AG04449 (cell line): ENCODE results near the gene SYNM.
"Not testable (repeated sequence)": the region's sequence is repeated elsewhere in the genome, so short reads cannot be mapped to it uniquely, and the experiment has no call there.

Source experiments
- CTCF ChIA-PET: fragments of 350-600 bp; formaldehyde crosslinking; extraction: SDS; loops from one replicate; lab custom pipeline; 2021; ENCODE audit warnings: antibody characterized with exemption; lab: Yijun Ruan, JAX
- POLR2A ChIA-PET: fragments of 400-600, 350-600 bp; formaldehyde crosslinking; extraction: SDS; loops from one replicate; lab custom pipeline; 2020; ENCODE audit warnings: antibody characterized with exemption, inconsistent platforms; lab: Yijun Ruan, JAX
- DNase-seq: peaks from one replicate; pipeline ENCODE4 v3.0.0-alpha.2; 2010; ENCODE audit warnings: low read depth, low spot score
- H3K4me3 ChIP-seq: 2 replicates; pipeline ENCODE4 v1.5.1; 2011; ENCODE audit warnings: low read depth, mild to moderate bottlenecking, control low read depth, low read length
- TF ChIP-seq, protein P1 (sequence below): IDR thresholded peaks from one replicate; pipeline ENCODE4 v1.5.1; 2011; ENCODE audit warnings: mild to moderate bottlenecking, moderate library complexity, low read length, control low read depth, inconsistent platforms; ENCODE audit not compliant: insufficient read depth; ENCODE audit errors: missing control alignments

Gene SYNM

DNA sequence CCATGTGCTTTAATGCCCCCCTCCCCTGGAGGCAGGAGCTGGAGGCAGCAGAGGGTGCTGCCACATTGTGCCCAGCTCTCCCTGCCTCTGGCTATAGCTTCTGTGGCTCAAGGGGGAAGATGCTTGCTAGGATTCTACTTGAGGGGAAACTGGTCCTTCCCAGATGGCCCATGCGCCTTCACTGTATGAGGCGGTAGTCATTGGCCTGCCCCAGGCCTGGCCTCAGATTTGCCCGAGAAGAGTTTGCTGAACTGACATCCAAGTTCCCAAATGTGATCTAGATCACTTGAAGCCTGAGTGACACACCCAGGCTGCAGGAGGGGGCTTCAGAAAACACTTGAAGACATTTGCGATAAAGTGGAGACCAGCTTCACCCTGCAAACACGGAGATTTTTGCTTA lies 4.1 kb downstream of the SYNM start:
- TF ChIP-seq, protein P1, sequence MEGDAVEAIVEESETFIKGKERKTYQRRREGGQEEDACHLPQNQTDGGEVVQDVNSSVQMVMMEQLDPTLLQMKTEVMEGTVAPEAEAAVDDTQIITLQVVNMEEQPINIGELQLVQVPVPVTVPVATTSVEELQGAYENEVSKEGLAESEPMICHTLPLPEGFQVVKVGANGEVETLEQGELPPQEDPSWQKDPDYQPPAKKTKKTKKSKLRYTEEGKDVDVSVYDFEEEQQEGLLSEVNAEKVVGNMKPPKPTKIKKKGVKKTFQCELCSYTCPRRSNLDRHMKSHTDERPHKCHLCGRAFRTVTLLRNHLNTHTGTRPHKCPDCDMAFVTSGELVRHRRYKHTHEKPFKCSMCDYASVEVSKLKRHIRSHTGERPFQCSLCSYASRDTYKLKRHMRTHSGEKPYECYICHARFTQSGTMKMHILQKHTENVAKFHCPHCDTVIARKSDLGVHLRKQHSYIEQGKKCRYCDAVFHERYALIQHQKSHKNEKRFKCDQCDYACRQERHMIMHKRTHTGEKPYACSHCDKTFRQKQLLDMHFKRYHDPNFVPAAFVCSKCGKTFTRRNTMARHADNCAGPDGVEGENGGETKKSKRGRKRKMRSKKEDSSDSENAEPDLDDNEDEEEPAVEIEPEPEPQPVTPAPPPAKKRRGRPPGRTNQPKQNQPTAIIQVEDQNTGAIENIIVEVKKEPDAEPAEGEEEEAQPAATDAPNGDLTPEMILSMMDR = no peak
- ChIA-PET POLR2A (no interaction called here), CTCF (interaction anchor here (0.8 to 11.3 kb wide), 7 partner anchors 8 to 104 kb away, joined by 3 to 196 read pairs (median 4); no protein-coding TSS in a partner anchor)
- H3K4me3 ChIP-seq = no peak overlapping the region
- DNase-seq = no peak

DNA sequence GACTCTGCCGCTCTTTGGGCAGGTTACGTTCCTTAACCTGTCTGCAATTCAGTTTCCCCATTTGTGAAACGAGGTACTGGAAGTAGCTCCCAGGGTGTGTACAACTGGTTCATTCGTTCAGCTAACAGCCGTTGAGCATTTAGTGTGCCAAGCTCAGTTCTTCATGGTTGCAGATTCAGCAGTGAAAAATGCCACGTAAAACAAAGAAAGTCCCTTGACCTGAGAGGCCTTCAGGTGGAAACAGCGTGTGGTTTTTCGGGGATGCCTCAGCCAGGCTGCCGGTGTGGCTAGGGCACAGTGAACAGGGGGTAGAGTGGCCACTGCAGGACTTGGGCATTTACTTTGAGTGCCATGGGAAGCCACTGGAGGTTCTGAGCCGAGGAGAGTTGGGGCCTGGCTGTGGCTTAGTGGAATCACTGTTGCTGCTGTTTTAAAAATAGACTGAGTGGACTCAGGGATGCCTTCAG lies 4.7 kb downstream of the SYNM start:
- H3K4me3 ChIP-seq = no peak overlapping the region
- POLR2A ChIA-PET = no interaction called here
- DNase-seq = no peak
- TF ChIP-seq, protein P1 = no peak
- CTCF ChIA-PET = interaction anchor here (0.8 to 11.3 kb wide), 6 partner anchors 8 to 104 kb away, joined by 3 to 196 read pairs (median 4); no protein-coding TSS in a partner anchor

DNA sequence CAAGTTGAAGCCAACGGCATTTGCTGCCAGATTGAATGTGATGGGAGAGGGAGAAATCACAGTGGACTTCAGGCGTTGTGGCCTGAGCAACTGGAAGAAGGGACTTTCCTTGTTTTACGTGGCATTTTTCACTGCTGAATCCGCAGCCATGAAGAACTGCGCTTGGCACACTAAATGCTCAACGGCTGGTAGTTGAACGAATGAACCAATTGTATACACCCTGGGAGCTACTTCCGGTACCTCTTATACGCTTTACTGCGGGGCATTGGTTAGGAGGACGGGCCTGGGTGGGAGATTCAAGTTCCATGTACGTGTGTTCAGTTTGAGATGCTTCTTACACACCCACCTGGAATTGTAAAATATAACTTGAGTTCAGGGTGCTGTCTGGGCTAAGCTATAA lies 5.2 kb downstream of the SYNM start:
- H3K4me3 ChIP-seq = no peak overlapping the region
- no peak for DNase-seq
- ChIA-PET CTCF (interaction anchor here (1.0 to 11.3 kb wide), 5 partner anchors 10 to 619 kb away, joined by 3 to 196 read pairs (median 11); no protein-coding TSS in a partner anchor), POLR2A (interaction anchor here (0.6 kb wide), 1 partner anchor 87 kb away, joined by 3 read pairs; no protein-coding TSS in a partner anchor)
- TF ChIP-seq, protein P1 = no peak

DNA sequence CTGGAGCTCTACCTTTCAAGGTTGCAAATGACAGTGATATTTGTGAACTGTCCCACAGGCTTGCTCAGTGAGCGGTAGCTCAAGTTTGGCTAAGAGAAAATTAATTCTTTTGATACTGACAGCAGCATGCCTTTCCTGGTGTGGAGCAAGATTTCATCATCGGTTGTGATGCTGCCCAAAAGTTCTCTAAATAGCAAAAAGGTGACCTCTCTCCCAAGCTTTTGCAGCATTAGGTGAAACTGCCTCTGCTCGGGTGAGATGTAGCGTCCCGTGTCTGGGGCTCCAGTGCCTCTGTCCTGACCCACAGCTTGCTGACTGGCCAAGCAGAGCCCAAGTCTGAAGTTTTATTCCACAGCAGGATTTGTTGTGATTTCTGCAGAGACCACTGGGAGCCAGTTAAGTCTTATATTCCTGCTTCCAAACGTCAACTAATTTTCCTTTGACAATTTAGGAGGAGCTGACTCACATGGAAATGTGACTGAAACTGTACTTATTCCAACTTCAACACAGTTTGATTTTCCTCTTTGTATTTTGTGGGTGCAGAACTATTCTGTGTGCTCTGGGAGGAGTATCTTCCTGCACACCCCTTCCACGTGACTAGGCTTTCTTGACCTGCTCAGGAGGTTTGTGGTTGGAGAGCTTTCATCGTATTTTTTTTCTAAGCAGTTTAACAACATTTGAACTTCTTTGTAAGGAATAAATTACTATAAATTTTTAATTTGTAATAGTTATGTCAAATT lies 5.9 kb downstream of the SYNM start:
- no peak overlapping the region for H3K4me3 ChIP-seq
- DNase-seq = no peak
- TF ChIP-seq, protein P1 = no peak
- ChIA-PET CTCF (interaction anchor here (1.0 to 11.3 kb wide), 6 partner anchors 10 to 618 kb away, joined by 3 to 196 read pairs (median 8); no protein-coding TSS in a partner anchor), POLR2A (interaction anchor here (0.6 kb wide), 1 partner anchor 86 kb away, joined by 3 read pairs; no protein-coding TSS in a partner anchor)

DNA sequence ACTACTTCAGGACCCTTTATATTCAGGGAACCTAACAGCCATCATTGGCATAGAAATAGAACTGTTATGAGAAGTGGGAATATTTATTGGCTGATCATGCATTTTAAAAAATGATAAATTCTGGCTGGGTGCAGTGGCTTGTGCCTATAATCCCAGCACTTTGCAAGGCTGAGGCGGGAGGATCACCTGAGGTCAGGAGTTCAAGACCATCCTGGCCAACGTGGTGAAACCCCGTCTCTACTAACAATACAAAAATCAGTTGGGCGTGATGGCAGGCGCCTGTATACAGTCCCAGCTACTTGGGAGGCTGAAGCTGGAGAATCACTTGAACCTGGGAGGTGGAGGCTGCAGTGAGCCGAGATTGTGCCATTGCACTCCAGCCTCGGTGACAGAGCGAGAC lies 6.8 kb downstream of the SYNM start:
- CTCF ChIA-PET = interaction anchor here (1.0 to 11.3 kb wide), 5 partner anchors 9 to 102 kb away, joined by 3 to 196 read pairs (median 11); no protein-coding TSS in a partner anchor
- not testable (repeated sequence) for DNase-seq

DNA sequence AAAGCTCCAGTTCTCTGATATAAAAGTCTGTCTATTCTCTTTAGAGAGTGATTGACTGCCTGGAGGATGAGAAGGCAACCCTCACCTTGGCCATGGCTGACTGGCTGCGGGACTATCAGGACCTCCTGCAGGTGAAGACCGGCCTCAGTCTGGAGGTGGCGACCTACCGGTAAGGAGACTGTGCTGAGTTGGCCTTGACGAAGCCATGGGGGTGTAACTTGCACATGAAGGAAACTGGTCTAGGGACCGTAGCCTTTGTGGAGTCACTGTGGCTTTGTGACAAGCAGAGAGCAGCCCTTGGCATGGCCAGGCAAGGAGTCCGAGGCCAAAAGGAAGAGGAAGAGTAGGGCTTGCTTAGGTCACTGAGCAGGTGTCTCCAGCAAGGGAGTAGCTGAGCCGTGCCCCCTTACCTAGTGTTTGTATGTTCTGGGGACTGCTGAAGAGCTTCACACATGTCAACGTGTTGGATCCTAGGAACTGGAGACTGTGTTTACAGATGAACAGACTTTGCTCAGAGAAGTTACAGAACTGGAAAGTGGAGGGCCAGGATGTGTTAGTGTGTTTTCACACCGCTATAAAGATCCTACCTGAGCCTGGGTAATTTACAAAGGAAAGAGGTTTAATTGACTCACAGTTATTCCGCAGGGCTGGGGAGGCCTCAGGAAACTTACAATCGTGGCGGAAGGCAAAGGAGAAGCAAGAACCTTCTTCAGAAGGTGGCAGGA lies 8.8 kb downstream of the SYNM start:
- H3K4me3 ChIP-seq = no peak overlapping the region
- DNase-seq = no peak
- TF ChIP-seq, protein P1 = no peak
- CTCF ChIA-PET = interaction anchor here (3.4 to 11.3 kb wide), 3 partner anchors 8 to 100 kb away, joined by 14 to 196 read pairs (median 107); partner anchors contain the start of gene SYNM
- POLR2A ChIA-PET = interaction anchor here (1.0 kb wide), 2 partner anchors 10 to 100 kb away, joined by 3 read pairs; no protein-coding TSS in a partner anchor

More for the DNA sequence above, 6.8 kb downstream of the SYNM start:
- POLR2A ChIA-PET, H3K4me3 ChIP-seq: not testable (repeated sequence)
